Left ventricle myocardium inferior (tissue), 1 donor: ENCODE measurements around the gene CCP110. TPM values are rescaled to one million over a fixed set of nuclear protein-coding genes. Genes with fewer than 3 reads are reported as not detected.

Source experiments
- DNase-seq: peaks from one replicate; pipeline ENCODE4 v3.0.0-alpha.2; 2020
- H3K27ac ChIP-seq: fragments of 200-600 bp; replicated peaks from 2 replicates; pipeline ENCODE4 v1.8.0; 2021
- H3K27me3 ChIP-seq: fragments of 200-600 bp; 2 replicates; pipeline ENCODE4 v1.8.0; 2021; ENCODE audit warnings: low read depth
- H3K36me3 ChIP-seq: fragments of 200-600 bp; 2 replicates; pipeline ENCODE4 v1.8.0; 2021
- H3K4me1 ChIP-seq: fragments of 200-600 bp; 2 replicates; pipeline ENCODE4 v1.8.0; 2021
- H3K4me3 ChIP-seq: fragments of 200-600 bp; 2 replicates; pipeline ENCODE4 v1.8.0; 2021; ENCODE audit warnings: mild to moderate bottlenecking, moderate library complexity
- H3K9me3 ChIP-seq: fragments of 200-600 bp; replicated peaks from 2 replicates; pipeline ENCODE4 v1.8.0; 2021
- CTCF ChIP-seq: fragments of 200-600 bp; IDR thresholded peaks from 2 replicates; pipeline ENCODE4 v1.8.0; 2021; ENCODE audit warnings: antibody characterized with exemption, mild to moderate bottlenecking, borderline replicate concordance
- intact Hi-C: fragments of 100-400 bp; cut with micrococcal nuclease; formaldehyde crosslinking; loops from one replicate; pipeline ENCODE4 v1.11.0; 2022
- total RNA-seq: library from RNA; stranded (reverse); fragmentation: NEBNext Ultra II Directional; extraction: Animal tissue kit (Norgen Biotek cat#: 25700); gene quantifications from one replicate; pipeline ENCODE4 v1.2.1, GENCODE V29; 2021
- donor health status: DM: no; HTN: yes; CAD: no; lungs with severe emphysema.

The CCP110 gene
- total RNA-seq, 1 donor from 2014 or later: 8.4 TPM

GRCh38 chr16:19481769-19482168 lies 42.0 kb upstream of the CCP110 start:
- Histone ChIP-seq H3K27me3 (peaks cover 16% of the 10 kb centered on the region), H3K4me1 (no peaks in the 10 kb centered on the region), H3K27ac (no peak overlapping the region), H3K9me3 (no peaks in the 10 kb centered on the region), H3K4me3 (no peak overlapping the region), H3K36me3 (no peaks in the 10 kb centered on the region)
- no peak for TF ChIP-seq CTCF
- intact Hi-C loops: no loop called here
- no peak for DNase-seq

GRCh38 chr16:19482291-19482690 lies 41.5 kb upstream of the CCP110 start:
- TF ChIP-seq CTCF: no peak
- no peak overlapping the region for H3K27ac ChIP-seq
- intact Hi-C loops: no loop called here
- no peaks in the 10 kb centered on the region for H3K36me3 ChIP-seq
- no peak for DNase-seq
- H3K4me3 ChIP-seq: no peak overlapping the region
- H3K4me1 ChIP-seq: no peaks in the 10 kb centered on the region
- peaks cover 16% of the 10 kb centered on the region for H3K27me3 ChIP-seq
- no peaks in the 10 kb centered on the region for H3K9me3 ChIP-seq

- no peaks in the 10 kb centered on the region for H3K9me3 ChIP-seq
- no peak for DNase-seq
- peaks cover 3% of the 10 kb centered on the region for H3K27me3 ChIP-seq
- intact Hi-C loops: no loop called here
- H3K4me1 ChIP-seq: no peaks in the 10 kb centered on the region
- H3K4me3 ChIP-seq: no peak overlapping the region
- TF ChIP-seq CTCF: no peak
- H3K36me3 ChIP-seq: no peaks in the 10 kb centered on the region
- H3K27ac ChIP-seq: no peak overlapping the region
Measured at GRCh38 chr16:19484096-19484495, 39.6 kb upstream of the CCP110 start.

- no peaks in the 10 kb centered on the region for H3K4me1 ChIP-seq
- H3K27me3 ChIP-seq: no peaks in the 10 kb centered on the region
- no peak overlapping the region for H3K27ac ChIP-seq
- no peak overlapping the region for H3K4me3 ChIP-seq
- no peaks in the 10 kb centered on the region for H3K9me3 ChIP-seq
- intact Hi-C loops: no loop called here
- TF ChIP-seq CTCF: no peak
- no peak for DNase-seq
- H3K36me3 ChIP-seq: no peaks in the 10 kb centered on the region
Measured at GRCh38 chr16:19485611-19486010, 38.1 kb upstream of the CCP110 start.

- no peak for TF ChIP-seq CTCF
- no peaks in the 10 kb centered on the region for H3K9me3 ChIP-seq
- no peak for DNase-seq
- no peak overlapping the region for H3K4me3 ChIP-seq
- no peaks in the 10 kb centered on the region for H3K36me3 ChIP-seq
- no peak overlapping the region for H3K27ac ChIP-seq
- no peaks in the 10 kb centered on the region for H3K4me1 ChIP-seq
- intact Hi-C loops: no loop called here
- H3K27me3 ChIP-seq: no peaks in the 10 kb centered on the region
Measured at GRCh38 chr16:19486051-19486450, 37.7 kb upstream of the CCP110 start.
